Putamen (tissue), 1 donor: ENCODE data around the gene HOXA5.

Experiments
- DNase-seq: peaks from one replicate; pipeline ENCODE4 v3.0.0-alpha.2; 2016; ENCODE audit warnings: low spot score

HOXA5 gene

GRCh38 chr7:27182285-27182841 lies 38.9 kb upstream of the HOXA5 start:
- DNase-seq, result no peak

GRCh38 chr7:27181795-27182275 lies 38.4 kb upstream of the HOXA5 start:
- DNase-seq, result no peak

GRCh38 chr7:27180431-27181420 lies 37.2 kb upstream of the HOXA5 start:
- no peak for DNase-seq

- no peak for DNase-seq
Measured at GRCh38 chr7:27179503-27180430, 36.3 kb upstream of the HOXA5 start.

- no peak for DNase-seq
Measured at GRCh38 chr7:27179030-27179429, 35.5 kb upstream of the HOXA5 start.

- no peak for DNase-seq
Measured at GRCh38 chr7:27178366-27178765, 34.9 kb upstream of the HOXA5 start.

- DNase-seq, result no peak
Measured at GRCh38 chr7:27177795-27178320, 34.4 kb upstream of the HOXA5 start.

- no peak for DNase-seq
Measured at GRCh38 chr7:27176962-27177794, 33.7 kb upstream of the HOXA5 start.

- no peak for DNase-seq
Measured at GRCh38 chr7:27176524-27176845, 33.0 kb upstream of the HOXA5 start.

- no peak for DNase-seq
Measured at GRCh38 chr7:27175626-27176523, 32.4 kb upstream of the HOXA5 start.

- no peak for DNase-seq
Measured at GRCh38 chr7:27174874-27175625, 31.6 kb upstream of the HOXA5 start.

GRCh38 chr7:27173956-27174873 lies 30.7 kb upstream of the HOXA5 start, which contains the start of gene HOXA10:
HOXA10 (minus strand) TSS chr7:27174320; CDS start chr7:27174306, 14 bp downstream.
- no peak for DNase-seq

GRCh38 chr7:27173511-27173955 lies 30.1 kb upstream of the HOXA5 start:
- DNase-seq, result no peak

GRCh38 chr7:27172823-27173510 lies 29.5 kb upstream of the HOXA5 start:
- no peak for DNase-seq

- DNase-seq, result no peak
Measured at GRCh38 chr7:27172315-27172774, 28.9 kb upstream of the HOXA5 start.

- DNase-seq, result no peak
Measured at GRCh38 chr7:27171637-27172314, 28.3 kb upstream of the HOXA5 start.

GRCh38 chr7:27171325-27171636 lies 27.8 kb upstream of the HOXA5 start:
- DNase-seq, result no peak
